Thyroid gland (tissue), 4 donors: ENCODE results near the gene RBM15B. TPM values are rescaled to one million over a fixed set of nuclear protein-coding genes. Genes with fewer than 3 reads are reported as not detected.

ENCODE experiments used
- DNase-seq, 2 donors: peaks; one replicate each; pipeline ENCODE4 v3.0.0-alpha.2; 2019
- H3K27ac ChIP-seq, 3 donors: fragments of 200-600 bp; sonication (generic); 1 replicate in 2 of 3; 2 replicates in 1 of 3; pipeline ENCODE4 v1.5.1; 2016 to 2019; ENCODE audit warnings: mild to moderate bottlenecking in 1 of 3, moderate library complexity in 1 of 3
- H3K27me3 ChIP-seq: fragments of 200-600 bp; sonication (generic); one replicate; pipeline ENCODE4 v1.5.1; 2019
- H3K36me3 ChIP-seq, 2 donors: fragments of 200-600 bp; sonication (generic); one replicate each; pipeline ENCODE4 v1.5.1; 2016 to 2019
- H3K4me1 ChIP-seq, 2 donors: fragments of 200-600 bp; sonication (generic); one replicate each; pipeline ENCODE4 v1.5.1; 2017 to 2019
- H3K4me3 ChIP-seq, 3 donors: fragments of 200-600 bp; sonication (generic); replicated peaks in 1 of 3; 1 replicate in 2 of 3; 2 replicates in 1 of 3; pipeline ENCODE4 v1.5.1; 2016; ENCODE audit warnings: mild to moderate bottlenecking in 1 of 3
- H3K9me3 ChIP-seq: fragments of 200-600 bp; sonication (generic); one replicate; pipeline ENCODE4 v1.5.1; 2017
- CTCF ChIP-seq, 6 experiments: fragments of 200-600 bp in 3 of 6; fragments of 450-650 bp in 3 of 6; sonication (generic) in 3 of 6; IDR thresholded peaks; one replicate each; pipeline ENCODE4 v1.5.1; 2016 to 2019; ENCODE audit warnings: antibody characterized with exemption in 6 of 6, mild to moderate bottlenecking in 2 of 6, inconsistent platforms in 1 of 6, moderate library complexity in 1 of 6
- POLR2A ChIP-seq, 2 donors: fragments of 450-650 bp; IDR thresholded peaks; one replicate each; pipeline ENCODE4 v1.6.1; 2017; ENCODE audit warnings: antibody characterized with exemption in 2 of 2, mild to moderate bottlenecking in 2 of 2, moderate library complexity in 1 of 2
- WGBS, 2 donors: methylation state at CpG; one replicate each; pipeline ENCODE4 v1.1.5; 2017; 5-methylcytosine and 5-hydroxymethylcytosine counted together
- intact Hi-C: fragments of 100-400 bp; cut with DNase I; formaldehyde crosslinking; loops from one replicate; pipeline ENCODE4 v1.15.1; 2023
- total RNA-seq, 4 donors: library from RNA; depleted of rRNA; stranded (reverse); fragments of >200 nt; gene quantifications; one replicate each; pipeline ENCODE4 v1.2.3, GENCODE V29; 2016

The RBM15B gene
- total RNA-seq, 4 donors from 2014 or later: 29.4 to 50.0 (median 38.9) TPM

- no peaks in the 10 kb centered on the region for H3K9me3 ChIP-seq
- WGBS, 2 donors: 77 to 80% methylated on average over 12 of the region's 12 CpGs
- TF ChIP-seq CTCF (IDR thresholded peaks at IDR 0.05) (no peak), POLR2A (IDR thresholded peaks at IDR 0.05) (no peak)
- peaks cover 11 to 41% of the 10 kb centered on the region in 2 donors for H3K4me1 ChIP-seq
- no peaks in the 10 kb centered on the region for H3K27me3 ChIP-seq
- no peak for DNase-seq
- H3K36me3 ChIP-seq: peaks cover 36 to 38% of the 10 kb centered on the region in 2 donors
- no peak overlapping the region for H3K4me3 ChIP-seq
- H3K27ac ChIP-seq: no peak overlapping the region
- intact Hi-C loops: no loop called here
Observed at GRCh38 chr3:51395493-51396213, 4.6 kb downstream of the RBM15B start.

- no peak overlapping the region for H3K27ac ChIP-seq
- peaks cover 9 to 40% of the 10 kb centered on the region in 2 donors for H3K4me1 ChIP-seq
- no peak overlapping the region for H3K4me3 ChIP-seq
- H3K27me3 ChIP-seq: no peaks in the 10 kb centered on the region
- intact Hi-C loops: no loop called here
- DNase-seq: no peak
- no peaks in the 10 kb centered on the region for H3K9me3 ChIP-seq
- H3K36me3 ChIP-seq: peaks cover 36 to 38% of the 10 kb centered on the region in 2 donors
- 80 to 88% methylated on average over 1 of the region's 1 CpG for WGBS, 2 donors
- TF ChIP-seq CTCF (IDR thresholded peaks at IDR 0.05) (no peak), POLR2A (IDR thresholded peaks at IDR 0.05) (no peak)
Observed at GRCh38 chr3:51396401-51396800, 5.3 kb downstream of the RBM15B start.

GRCh38 chr3:51397392-51397791, 6.3 kb downstream of the RBM15B start:
- intact Hi-C loops: no loop called here
- WGBS, 2 donors: 54 to 69% methylated on average over 5 of the region's 5 CpGs
- Histone ChIP-seq H3K27ac (no peak overlapping the region), H3K27me3 (no peaks in the 10 kb centered on the region), H3K4me3 (no peak overlapping the region), H3K4me1 (peaks cover 3 to 33% of the 10 kb centered on the region in 2 donors), H3K9me3 (no peaks in the 10 kb centered on the region), H3K36me3 (peaks cover 36 to 42% of the 10 kb centered on the region in 2 donors)
- TF ChIP-seq POLR2A (IDR thresholded peaks at IDR 0.05): no peak
- TF ChIP-seq CTCF (IDR thresholded peaks at IDR 0.05): no peak
- no peak for DNase-seq

GRCh38 chr3:51398595-51399310, 7.7 kb downstream of the RBM15B start:
- intact Hi-C loops: no loop called here
- Histone ChIP-seq H3K27ac (no peak overlapping the region), H3K4me3 (no peak overlapping the region), H3K36me3 (peaks cover 28 to 33% of the 10 kb centered on the region in 2 donors), H3K4me1 (peaks cover 0 to 21% of the 10 kb centered on the region in 2 donors), H3K27me3 (no peaks in the 10 kb centered on the region), H3K9me3 (no peaks in the 10 kb centered on the region)
- TF ChIP-seq CTCF (IDR thresholded peaks at IDR 0.05) (no peak), POLR2A (IDR thresholded peaks at IDR 0.05) (no peak)
- WGBS, 2 donors: 82 to 84% methylated on average over 8 of the region's 8 CpGs
- no peak for DNase-seq

GRCh38 chr3:51400166-51400565, 9.1 kb downstream of the RBM15B start:
- no peak for TF ChIP-seq POLR2A (IDR thresholded peaks at IDR 0.05)
- Histone ChIP-seq H3K4me3 (no peak overlapping the region), H3K4me1 (peaks cover 0 to 12% of the 10 kb centered on the region in 2 donors), H3K27ac (no peak overlapping the region), H3K36me3 (peaks cover 21 to 24% of the 10 kb centered on the region in 2 donors), H3K27me3 (no peaks in the 10 kb centered on the region), H3K9me3 (no peaks in the 10 kb centered on the region)
- 76 to 88% methylated on average over 4 of the region's 4 CpGs for WGBS, 2 donors
- intact Hi-C loops: no loop called here
- no peak for DNase-seq
